Ascending aorta (tissue), 2 donors: ENCODE data around the gene HMGN3. TPM values are rescaled to one million over a fixed set of nuclear protein-coding genes. Genes with fewer than 3 reads are reported as not detected.

Experiments used
- DNase-seq, 2 donors: peaks; one replicate each; pipeline ENCODE4 v3.0.0-alpha.2; 2019; ENCODE audit warnings: low spot score in 2 of 2
- H3K27ac ChIP-seq, 2 donors: fragments of 200-600 bp; sonication (generic); one replicate each; pipeline ENCODE4 v1.5.1; 2016 to 2017; ENCODE audit warnings: mild to moderate bottlenecking in 1 of 2
- H3K27me3 ChIP-seq: fragments of 200-600 bp; sonication (generic); one replicate; pipeline ENCODE4 v1.5.1; 2017
- H3K36me3 ChIP-seq, 2 donors: fragments of 200-600 bp; sonication (generic); one replicate each; pipeline ENCODE4 v1.5.1; 2016
- H3K4me1 ChIP-seq, 2 donors: fragments of 200-600 bp; sonication (generic); one replicate each; pipeline ENCODE4 v1.5.1; 2016 to 2017; ENCODE audit warnings: mild to moderate bottlenecking in 1 of 2
- H3K4me3 ChIP-seq, 2 donors: fragments of 200-600 bp; sonication (generic); one replicate each; pipeline ENCODE4 v1.5.1; 2016 to 2017; ENCODE audit warnings: mild to moderate bottlenecking in 1 of 2
- H3K9me3 ChIP-seq, 2 donors: fragments of 200-600 bp; sonication (generic); one replicate each; pipeline ENCODE4 v1.5.1; 2016
- CTCF ChIP-seq, 3 experiments: fragments of 200-600 bp in 2 of 3; fragments of 450-650 bp in 1 of 3; sonication (generic) in 2 of 3; IDR thresholded peaks; one replicate each; pipeline ENCODE4 v1.5.1; 2016 to 2019; ENCODE audit warnings: antibody characterized with exemption in 3 of 3, mild to moderate bottlenecking in 1 of 3, moderate library complexity in 1 of 3
- intact Hi-C: fragments of 100-400 bp; cut with DNase I; formaldehyde crosslinking; loops from one replicate; pipeline ENCODE4 v1.15.1; 2023
- total RNA-seq: library from RNA; depleted of rRNA; stranded (reverse); fragments of >200 nt; gene quantifications from one replicate; pipeline ENCODE4 v1.1.0, GENCODE V29; 2016

Gene HMGN3
- total RNA-seq, 1 donor from 2014 or later, result 32.7 TPM

GRCh38 chr6:79250559-79250958 is 16.1 kb upstream of the HMGN3 start:
- Histone ChIP-seq H3K27me3 (no peaks in the 10 kb centered on the region), H3K4me3 (no peak overlapping the region), H3K4me1 (no peaks in the 10 kb centered on the region), H3K9me3 (no peaks in the 10 kb centered on the region), H3K27ac (no peak overlapping the region), H3K36me3 (no peaks in the 10 kb centered on the region)
- TF ChIP-seq CTCF (IDR thresholded peaks at IDR 0.05), result no peak
- intact Hi-C loops, result no loop called here
- no peak for DNase-seq

- no peaks in the 10 kb centered on the region for H3K9me3 ChIP-seq
- intact Hi-C loops, result no loop called here
Measured at GRCh38 chr6:79250107-79250514, 15.6 kb upstream of the HMGN3 start.

GRCh38 chr6:79249136-79249535 is 14.7 kb upstream of the HMGN3 start:
- Histone ChIP-seq H3K9me3 (no peaks in the 10 kb centered on the region), H3K4me3 (no peak overlapping the region), H3K27ac (no peak overlapping the region), H3K27me3 (no peaks in the 10 kb centered on the region), H3K36me3 (no peaks in the 10 kb centered on the region), H3K4me1 (no peaks in the 10 kb centered on the region)
- TF ChIP-seq CTCF (IDR thresholded peaks at IDR 0.05), result no peak
- intact Hi-C loops, result no loop called here
- DNase-seq, result no peak

More at GRCh38 chr6:79250107-79250514, 15.6 kb upstream of the HMGN3 start:
- no peak overlapping the region for H3K27ac ChIP-seq
- no peaks in the 10 kb centered on the region for H3K36me3 ChIP-seq
- no peak overlapping the region for H3K4me3 ChIP-seq
- no peaks in the 10 kb centered on the region for H3K4me1 ChIP-seq
- no peak for TF ChIP-seq CTCF (IDR thresholded peaks at IDR 0.05)
- no peak for DNase-seq
- no peaks in the 10 kb centered on the region for H3K27me3 ChIP-seq

- no peak for TF ChIP-seq CTCF (IDR thresholded peaks at IDR 0.05)
- intact Hi-C loops, result no loop called here
- H3K4me3 ChIP-seq, result no peak overlapping the region
Measured at GRCh38 chr6:79246891-79247290, 12.4 kb upstream of the HMGN3 start.

GRCh38 chr6:79241228-79241627 is 6.7 kb upstream of the HMGN3 start:
- intact Hi-C loops, result no loop called here
- TF ChIP-seq CTCF (IDR thresholded peaks at IDR 0.05), result no peak
- H3K9me3 ChIP-seq, result no peaks in the 10 kb centered on the region
- no peak overlapping the region for H3K4me3 ChIP-seq
- H3K27me3 ChIP-seq, result no peaks in the 10 kb centered on the region
- no peak for DNase-seq
- no peaks in the 10 kb centered on the region for H3K36me3 ChIP-seq
- H3K4me1 ChIP-seq, result no peaks in the 10 kb centered on the region
- no peak overlapping the region for H3K27ac ChIP-seq

More at GRCh38 chr6:79246891-79247290, 12.4 kb upstream of the HMGN3 start:
- Histone ChIP-seq H3K27ac (no peak overlapping the region), H3K36me3 (no peaks in the 10 kb centered on the region), H3K4me1 (no peaks in the 10 kb centered on the region), H3K27me3 (no peaks in the 10 kb centered on the region), H3K9me3 (no peaks in the 10 kb centered on the region)
- DNase-seq, result no peak

GRCh38 chr6:79240509-79240908 is 6.0 kb upstream of the HMGN3 start:
- DNase-seq, result no peak
- Histone ChIP-seq H3K4me3 (no peak overlapping the region), H3K27ac (no peak overlapping the region), H3K9me3 (no peaks in the 10 kb centered on the region), H3K4me1 (no peaks in the 10 kb centered on the region), H3K27me3 (no peaks in the 10 kb centered on the region), H3K36me3 (no peaks in the 10 kb centered on the region)
- intact Hi-C loops, result no loop called here
- TF ChIP-seq CTCF (IDR thresholded peaks at IDR 0.05), result no peak
